AG08396 (cell line): ENCODE data around the gene PRKCA.
"Not testable (repeated sequence)": the region's sequence is repeated elsewhere in the genome, so short reads cannot be mapped to it uniquely, and the experiment has no call there.

Experiments used
- DNase-seq: peaks from one replicate; pipeline ENCODE4 v3.0.0; 2012; ENCODE audit warnings: low spot score, mixed read lengths

PRKCA gene

DNA sequence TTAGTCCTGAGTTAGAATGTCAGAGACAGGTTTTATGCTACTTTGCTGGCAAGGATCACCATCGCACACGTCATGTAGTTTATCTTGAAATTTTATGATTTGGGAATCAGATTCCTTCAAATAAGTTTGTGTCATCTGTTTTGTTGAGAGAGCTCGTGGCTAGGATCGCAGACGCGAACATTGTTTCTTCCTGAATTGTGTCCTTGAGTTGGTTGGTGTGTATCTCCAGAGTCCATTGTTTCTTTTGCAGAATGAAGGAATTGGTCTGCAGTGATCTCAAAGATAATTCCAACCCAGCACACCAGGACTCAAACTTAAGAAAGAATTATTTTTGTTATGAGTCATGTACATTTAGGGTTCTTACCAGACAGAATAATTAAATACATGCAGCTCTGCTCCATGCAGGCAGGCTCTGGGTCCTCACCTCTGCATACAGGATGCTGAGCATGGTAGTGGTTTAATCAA, 51.6 kb downstream of the PRKCA start:
- no peak for DNase-seq

DNA sequence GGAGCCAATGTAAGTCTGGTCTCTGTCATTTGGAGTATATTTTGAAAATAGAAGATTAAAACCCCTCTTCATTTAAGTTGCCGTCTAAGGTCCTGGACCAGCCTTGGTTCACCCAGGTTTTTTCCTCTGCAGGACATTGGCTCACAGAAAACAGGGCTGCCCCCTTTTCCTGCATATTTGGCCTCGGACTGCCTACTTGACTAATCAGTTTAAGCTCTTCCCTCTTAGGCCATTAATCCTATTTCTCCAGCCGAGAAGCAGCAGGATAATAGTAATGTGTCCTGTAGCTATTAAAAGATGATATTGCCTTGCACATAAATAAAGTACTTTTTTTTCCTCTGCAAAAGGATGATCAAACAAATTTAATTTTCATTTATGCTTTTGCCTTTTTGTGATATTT, 52.1 kb downstream of the PRKCA start:
- DNase-seq, result no peak

DNA sequence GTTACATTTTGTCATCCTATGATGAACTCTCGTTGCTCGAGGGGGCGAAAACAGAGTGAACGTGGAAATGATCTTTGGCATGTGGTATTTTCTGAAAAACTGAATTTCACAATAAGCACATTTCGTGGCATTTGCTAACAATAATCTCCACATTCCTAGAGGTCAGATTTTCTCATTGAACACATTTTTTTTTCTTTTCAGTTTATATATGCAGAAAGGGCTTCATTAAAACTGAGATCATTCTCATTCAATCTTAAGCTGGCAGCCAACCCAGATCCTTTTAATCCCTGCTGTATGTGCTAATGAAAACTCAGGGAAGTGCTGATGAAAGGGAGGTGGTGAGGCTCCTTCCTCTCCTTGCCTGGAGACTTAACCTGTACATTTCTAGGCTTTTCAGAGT, 52.6 kb downstream of the PRKCA start:
- no peak for DNase-seq

DNA sequence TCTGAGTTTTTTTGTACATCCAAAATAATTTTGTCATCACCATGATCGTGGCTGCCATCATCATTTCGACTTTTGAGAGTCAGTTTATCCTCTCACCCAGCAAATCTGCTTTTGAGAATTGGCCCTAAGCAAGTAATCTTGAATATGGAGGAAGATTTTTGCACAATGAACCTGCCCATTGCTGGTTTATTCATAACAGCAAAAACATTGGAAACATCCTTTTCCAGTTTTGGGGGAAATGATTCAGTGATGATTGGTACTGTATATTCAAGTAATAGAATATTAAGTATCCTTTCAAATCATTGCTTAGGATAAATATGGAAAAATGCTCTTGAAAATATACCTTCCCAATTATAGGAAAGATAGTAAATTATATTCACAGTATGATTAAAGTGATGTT, 53.1 kb downstream of the PRKCA start:
- no peak for DNase-seq

DNA sequence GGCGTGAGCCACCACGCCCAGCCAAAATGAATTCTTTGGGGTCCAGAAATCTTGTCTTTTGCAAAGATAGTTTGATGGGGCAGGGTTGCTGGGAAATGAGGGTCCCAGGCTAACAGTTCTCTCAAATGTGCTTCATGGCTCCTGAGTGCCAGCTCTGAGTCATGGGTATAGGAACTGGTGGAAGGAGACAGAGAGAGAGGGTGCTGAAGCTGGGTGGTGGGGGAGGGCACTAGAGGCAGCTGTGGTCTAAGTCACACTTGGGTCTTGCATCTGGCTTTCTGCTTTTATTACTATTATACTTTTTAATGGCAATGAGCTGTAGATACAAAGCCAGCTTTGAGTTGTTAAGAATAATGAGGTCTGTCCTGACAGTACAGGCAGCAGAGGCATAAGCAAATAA, 54.6 kb downstream of the PRKCA start:
- no peak for DNase-seq

DNA sequence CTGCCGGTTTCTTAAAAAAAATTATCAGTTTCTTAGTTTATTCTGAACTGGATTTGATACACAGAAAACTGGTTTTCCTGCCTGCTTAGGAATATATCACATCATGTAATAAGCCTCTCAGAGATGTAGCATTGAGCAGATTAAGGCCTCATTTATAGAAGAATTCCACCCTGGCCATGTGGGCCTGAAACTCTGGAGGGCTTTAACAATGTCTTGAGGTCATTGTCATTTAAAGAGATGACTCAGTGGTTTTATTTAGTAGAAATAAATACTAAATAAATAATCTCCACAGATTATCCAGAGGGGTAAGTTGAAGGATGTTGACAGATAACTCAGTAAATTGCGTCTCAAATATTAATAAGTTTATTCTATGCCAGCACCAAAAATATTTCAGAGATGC, 56.9 kb downstream of the PRKCA start:
- no peak for DNase-seq

DNA sequence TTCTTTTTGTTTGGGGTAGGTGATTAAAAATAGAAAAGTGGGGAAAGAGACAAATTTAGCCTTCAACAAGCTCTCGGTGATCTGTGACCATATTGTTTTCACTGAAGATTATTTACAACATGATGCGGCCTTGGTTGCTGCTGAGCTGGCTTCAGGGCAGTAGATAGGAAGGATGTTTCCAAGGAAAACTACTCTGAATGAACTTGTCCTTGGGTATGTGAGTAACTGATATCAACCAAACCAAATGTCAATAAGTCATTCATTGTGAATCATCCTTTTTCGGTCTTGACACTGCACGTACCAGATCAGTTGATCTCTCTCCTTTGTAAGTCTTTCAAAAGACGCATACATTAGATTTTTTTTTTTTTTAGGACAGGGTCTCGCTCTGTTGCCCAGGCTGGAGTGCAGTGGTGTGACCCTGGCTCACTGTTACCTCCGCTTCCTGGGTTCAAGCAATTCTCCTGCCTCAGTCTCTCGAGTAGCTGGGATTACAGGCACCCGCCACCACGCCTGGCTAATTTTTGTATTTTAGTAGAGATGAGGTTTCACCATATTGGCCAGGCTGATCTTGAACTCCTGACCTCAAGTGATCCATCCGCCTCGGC, 58.6 kb downstream of the PRKCA start:
- not testable (repeated sequence) for DNase-seq

DNA sequence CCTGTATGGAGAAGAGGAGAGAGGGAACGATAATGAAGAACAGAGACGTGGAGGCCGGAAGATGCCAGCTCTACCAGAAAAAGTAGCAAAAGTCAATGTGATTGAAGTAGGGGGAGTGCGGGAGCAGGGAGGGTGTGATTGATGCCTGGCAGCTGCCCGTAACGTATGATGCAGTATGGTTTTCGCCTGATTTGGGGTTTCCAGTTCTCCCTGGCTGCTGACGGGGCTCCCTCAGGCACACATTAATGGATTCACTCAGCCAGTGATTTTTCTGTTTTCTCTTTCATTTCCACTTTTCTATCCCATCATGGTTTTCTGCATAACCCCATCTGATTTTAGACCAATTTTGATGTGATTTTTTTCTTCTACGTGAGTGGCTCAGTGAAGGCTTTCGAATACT, 62.1 kb downstream of the PRKCA start:
- no peak for DNase-seq

DNA sequence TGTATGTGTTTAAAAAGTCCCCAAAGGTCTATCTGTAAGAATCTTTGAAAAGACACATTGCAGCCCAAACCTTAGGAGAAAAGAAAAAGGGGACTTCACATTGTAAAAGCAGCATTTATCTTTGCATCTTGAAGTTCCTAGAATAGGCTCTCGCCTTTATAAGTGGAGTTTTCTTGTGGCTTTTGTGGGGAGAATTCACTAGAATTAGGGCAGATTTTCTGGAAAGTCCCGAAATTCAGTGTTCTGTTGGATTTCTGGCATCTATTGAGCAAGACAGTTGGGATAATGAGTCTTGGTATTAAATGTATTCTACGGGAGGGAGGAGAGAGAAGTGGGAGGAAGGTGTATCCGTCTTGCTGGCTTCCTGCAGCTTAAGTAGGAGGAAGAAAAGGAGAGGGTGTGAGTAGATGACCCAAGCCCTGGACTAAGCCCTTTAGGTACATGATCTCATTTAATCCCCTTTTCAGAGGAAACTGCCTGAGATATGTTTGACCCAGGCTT, 62.6 kb downstream of the PRKCA start:
- DNase-seq, result no peak

DNA sequence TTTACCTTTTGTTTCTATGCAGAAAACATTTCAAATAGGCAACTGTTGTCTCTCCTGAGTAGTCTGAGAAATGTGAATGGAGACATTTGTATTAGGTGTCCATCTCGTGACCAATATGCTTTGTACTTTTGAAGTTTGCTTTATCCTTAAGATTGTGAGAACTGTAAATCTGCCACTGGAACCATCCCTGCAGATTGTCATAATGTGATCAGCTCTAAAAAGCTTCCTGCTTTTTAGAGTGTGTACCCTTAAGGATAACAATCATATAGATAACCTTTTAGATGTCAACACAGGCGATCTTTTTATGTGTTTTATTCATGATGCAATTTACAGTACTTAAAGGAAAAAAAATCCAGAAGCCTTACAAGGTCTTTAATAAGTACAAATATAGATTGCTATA, 63.5 kb downstream of the PRKCA start:
- DNase-seq, result no peak

DNA sequence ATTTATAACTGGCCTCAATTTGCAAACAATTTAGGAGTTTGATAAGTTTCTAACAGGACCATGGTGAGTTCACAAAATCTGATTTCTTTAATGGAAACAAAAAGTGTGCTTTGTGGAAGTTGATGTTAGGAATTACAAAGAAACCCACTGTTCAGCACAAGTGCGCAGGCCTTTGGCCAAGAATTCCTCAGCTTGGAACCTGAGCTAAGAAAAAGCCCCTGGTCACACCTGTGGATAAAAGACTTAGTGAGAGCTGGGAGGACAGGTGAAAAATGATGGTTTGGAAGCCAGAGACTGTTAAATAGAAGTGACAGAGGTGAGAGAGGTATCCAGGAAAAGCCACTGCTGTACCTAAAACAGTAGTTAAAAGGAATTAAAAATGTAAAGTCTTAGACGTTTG, 64.7 kb downstream of the PRKCA start:
- no peak for DNase-seq

DNA sequence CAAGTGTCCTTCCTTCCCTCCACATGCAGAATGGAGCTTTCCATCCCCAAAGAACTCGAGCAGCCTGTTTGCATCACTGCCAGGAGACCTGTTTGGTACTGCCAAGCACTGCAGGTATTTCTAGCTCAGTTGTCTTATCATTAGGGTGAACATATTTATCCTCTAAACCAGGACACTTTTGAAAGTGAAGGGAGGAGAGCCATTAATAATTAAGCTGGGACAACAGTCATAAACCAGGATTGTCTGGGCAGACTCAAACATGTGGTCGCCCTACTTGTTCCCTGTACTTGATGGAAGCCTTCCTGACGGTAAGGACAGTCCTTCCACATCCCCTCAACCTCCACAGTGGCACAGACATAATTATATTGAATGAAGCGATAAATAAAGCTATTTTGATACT, 67.4 kb downstream of the PRKCA start:
- DNase-seq, result no peak

DNA sequence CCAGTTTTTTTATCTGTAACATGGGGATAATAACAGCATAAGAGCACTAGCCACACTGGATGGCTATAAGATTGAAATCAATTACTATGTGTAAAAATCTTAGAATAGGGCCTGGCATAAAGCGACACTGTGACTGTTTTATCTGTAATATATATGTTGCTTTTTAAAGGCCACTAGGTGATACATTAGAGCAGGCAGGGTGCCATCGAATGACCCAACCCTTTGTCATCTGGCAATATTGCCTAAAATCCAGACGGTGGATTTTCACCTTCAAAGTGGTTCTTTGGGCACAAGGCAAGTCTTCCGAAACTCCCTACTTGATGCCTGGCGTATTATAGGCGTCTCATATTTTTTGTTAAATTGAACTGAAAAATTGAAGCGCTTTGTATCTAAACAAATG, 69.1 kb downstream of the PRKCA start:
- DNase-seq, result no peak

DNA sequence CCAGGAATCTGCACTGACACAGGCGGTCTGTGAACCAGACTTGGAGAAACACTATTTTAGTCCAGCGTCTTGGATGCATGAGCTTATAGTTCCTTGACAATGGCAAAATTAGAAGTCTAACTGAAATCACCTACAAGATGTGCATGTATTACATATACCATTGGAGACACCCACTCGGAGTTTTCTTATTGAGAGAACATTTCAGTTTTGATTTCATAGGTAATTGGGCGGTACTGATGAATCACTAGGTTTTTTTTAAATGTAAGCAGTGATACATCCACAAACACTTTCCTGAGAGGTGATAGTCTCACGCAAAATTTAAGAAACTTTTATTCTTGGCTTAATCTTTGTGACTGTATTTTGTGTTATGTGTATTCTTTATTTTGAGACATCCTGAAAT, 69.8 kb downstream of the PRKCA start:
- DNase-seq, result no peak

DNA sequence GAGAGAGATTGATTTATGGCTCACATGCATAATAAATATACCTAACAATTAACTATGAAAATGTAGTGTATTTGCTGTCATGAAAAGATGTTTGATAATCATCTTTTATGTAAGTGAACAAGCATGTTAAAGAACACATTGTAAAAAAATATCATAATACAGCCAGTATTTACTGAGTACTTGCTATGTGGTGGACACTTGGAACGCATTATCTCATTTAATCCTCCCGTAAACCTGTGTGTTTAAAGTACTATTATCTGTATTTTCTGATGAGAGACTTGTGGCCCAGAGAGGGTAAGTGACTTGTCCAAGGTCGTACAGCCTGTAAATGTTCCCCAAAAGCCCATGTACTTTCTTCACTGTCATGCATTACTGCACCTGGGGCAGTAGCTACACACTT, 70.7 kb downstream of the PRKCA start:
- no peak for DNase-seq

DNA sequence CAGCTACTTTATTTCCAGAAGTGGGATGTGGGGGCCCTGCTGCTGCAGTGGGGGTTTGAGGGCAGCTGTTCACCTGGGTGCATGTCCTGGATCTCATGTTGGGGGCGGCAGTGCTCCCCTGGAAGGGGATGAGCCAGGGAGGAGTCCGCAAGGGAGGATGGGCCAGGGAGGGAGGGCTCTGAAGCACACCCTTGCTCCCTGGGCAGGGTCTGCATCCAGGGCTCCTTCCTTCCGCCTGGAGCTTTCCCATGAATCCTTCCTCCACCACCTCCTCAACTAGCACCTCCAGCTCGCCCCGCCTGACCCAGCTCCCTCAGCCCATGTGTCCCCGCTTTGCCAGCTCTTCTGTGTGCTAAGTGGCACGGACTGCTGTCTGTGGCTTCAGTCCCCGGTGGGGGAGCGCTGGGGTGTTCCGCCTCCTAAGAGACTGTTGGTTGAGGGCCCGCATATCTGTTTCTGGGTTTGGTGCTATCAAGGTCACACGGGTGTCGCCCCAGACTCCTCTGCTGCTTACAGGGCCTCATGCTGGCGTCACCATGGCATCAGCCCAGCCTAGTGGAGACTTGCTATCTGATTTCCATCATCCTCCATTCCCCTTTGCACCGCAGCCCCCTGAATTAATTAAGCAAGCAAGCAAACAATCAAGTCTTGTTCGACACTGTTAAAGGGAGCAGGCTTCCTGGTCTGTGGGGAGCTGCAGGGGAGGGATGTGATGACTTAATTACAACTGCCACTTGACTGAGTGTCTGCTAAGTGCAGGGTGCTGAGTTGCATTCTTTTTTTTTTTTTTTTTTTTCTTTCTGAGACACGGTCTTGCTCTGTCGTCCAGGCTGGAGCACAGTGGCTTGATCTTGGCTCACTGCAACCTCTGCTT, 71.8 kb downstream of the PRKCA start:
- DNase-seq, result no peak

DNA sequence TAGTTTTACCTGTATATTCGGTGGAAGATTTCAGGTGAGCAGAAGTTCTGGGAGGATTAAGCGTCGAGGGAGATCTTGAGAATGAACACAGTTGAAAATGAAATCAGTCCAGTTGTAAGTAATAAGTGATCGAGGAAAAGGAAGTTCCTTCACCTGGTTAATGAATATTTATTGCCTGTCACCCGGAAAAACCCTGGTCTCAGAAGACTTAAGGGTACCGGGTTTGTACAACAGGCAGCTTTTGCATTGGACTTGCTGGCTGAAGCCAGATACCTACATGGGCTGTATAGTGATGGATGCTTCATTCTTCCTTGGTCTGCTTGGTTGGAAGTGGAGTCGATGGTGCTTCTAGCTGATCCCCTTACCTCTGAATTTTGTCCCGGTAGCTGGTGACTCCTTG, 72.7 kb downstream of the PRKCA start:
- no peak for DNase-seq

DNA sequence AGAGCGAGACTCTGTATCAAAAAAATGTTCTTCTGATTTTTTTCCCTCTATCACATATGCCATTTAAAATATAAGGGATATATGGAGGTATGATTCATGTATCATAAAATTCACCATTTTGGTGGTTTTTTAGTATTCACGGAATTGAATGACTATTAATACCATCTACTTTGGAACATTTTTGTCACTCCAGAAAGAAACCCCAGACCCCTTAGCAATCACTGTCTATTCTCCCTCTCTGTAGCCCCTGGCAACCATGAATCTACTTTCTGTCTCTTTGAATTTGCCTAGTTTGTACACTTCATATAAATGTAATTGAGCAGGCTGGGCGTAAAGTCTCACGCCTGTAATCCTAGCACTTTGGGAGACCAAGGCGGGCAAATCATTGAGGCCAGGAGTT, 75.9 kb downstream of the PRKCA start:
- no peak for DNase-seq

DNA sequence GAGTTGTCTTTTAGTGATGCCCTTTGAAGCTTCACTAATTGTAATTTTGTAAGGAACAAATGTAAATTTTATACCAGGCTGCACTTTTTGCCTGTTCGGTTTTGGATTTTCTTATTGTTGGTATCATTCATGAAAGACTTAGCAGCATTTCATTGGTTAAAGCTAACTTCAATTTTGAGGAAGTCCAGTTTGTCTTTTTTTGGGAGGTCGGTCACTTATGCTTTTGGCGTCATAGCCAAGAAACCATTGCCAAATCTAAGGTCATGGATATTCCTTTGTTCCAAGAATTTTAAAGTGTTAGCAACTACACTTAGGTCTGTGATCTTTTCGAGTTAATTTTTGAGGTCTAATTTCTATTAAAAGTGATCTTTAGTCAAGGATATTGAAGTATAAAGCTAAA, 77.1 kb downstream of the PRKCA start:
- no peak for DNase-seq

DNA sequence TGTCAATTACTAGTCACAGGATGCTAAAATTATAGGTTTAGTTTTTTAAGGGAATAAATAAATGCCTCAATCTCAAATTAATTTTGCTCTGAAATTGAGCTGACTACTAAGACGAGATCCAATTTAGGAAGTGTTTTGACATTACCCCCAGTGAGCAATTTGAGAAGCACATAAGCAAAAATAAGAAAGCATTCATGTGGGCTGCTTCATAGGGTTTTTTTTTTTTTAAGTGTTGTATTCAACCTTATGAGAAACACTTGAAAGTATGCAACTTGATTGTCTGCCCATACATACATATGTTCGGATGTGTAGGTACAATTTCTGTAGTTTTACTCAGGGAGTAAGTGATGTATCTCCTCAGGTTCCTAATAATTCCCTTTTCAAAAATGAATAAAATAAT, 77.6 kb downstream of the PRKCA start:
- DNase-seq, result no peak

DNA sequence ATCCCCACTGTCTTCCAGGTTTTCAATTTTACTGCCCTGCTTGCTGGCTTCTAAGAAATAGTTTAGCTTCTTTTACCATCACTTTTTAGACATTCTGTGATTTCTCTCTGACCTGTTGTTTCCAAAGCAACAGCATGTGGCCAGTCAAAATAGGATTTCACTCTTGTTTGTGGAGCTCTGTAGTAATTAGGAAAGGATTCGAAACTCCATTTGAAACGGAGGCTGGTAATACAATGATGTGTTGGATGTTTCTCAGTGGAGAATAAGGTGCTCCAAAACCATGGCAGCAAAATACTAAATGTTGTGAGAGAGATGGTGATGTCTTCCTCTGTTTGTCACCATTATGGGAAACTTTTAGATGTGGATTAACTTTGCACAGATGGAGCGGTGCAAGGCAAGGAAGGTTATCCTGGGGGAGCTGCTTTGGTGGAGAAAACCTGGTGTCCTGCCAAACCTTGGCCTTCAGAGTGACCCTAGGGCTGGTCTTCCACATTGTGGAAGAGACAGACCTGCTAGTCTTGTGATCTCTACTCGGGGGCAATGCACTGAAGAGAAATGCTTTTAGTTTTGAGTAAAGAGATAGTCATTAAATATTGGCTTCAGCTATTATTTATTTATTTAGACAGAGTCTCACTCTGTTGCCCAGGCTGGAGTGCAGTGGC, 79.4 kb downstream of the PRKCA start:
- DNase-seq, result no peak

DNA sequence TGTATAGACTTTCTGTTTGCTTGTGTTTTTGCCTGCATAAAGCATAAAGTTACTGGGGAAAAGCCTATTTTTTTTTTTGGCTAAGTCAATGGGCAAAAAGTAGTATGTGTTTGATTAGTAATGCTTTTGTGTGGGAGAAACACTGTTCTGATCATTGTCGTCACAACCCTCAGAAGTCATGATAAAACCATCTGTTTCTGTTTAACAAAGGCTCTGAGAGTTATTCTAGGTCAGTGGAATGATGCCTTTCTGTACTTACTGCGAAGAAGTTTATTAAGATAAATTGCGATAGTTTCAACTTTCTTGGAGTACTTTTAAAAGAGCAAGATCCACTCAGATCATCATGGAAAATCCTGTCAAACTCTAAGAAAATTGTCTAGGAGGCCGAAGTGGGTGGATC, 80.9 kb downstream of the PRKCA start:
- peak; percentile 60 for DNase-seq
